Measurements from ENCODE around the gene PDE3B. TPM values are rescaled to one million over a fixed set of nuclear protein-coding genes. Genes with fewer than 3 reads are reported as not detected.
"Not testable (repeated sequence)": the region's sequence is repeated elsewhere in the genome, so short reads cannot be mapped to it uniquely, and the experiment has no call there.

PDE3B gene
- total and polyA plus RNA-seq, 10 donors, result 1.7 to 78.7 (median 20.8) TPM

- no peaks in the 10 kb centered on the region for H3K4me1 ChIP-seq
- no peak for DNase-seq
- H3K36me3 ChIP-seq, result peaks cover 0 to 17% (median 0%) of the 10 kb centered on the region in 6 donors
- intact Hi-C loops (cut with DNase I; ENCODE audit: low total_unique reads), result no loop called here
- TF ChIP-seq POLR2A (IDR thresholded peaks at IDR 0.05), result no peak
- no peak for TF ChIP-seq CTCF (IDR thresholded peaks at IDR 0.05 in 8 of 11, conservative IDR thresholded peaks at IDR 0.05 in 3 of 11)
- no peak for TF ChIP-seq POLR2AphosphoS5 (IDR thresholded peaks at IDR 0.05)
- H3K27me3 ChIP-seq (replicated peaks in 1 of 7), result peaks cover 0 to 10% (median 0%) of the 10 kb centered on the region in 7 donors
- no peak overlapping the region for H3K27ac ChIP-seq
- H3K9me3 ChIP-seq, result no peaks in the 10 kb centered on the region
- no peak overlapping the region for H3K4me3 ChIP-seq
- 80 to 97% (median 92%) methylated on average over 1 of the region's 1 CpG for WGBS, 5 donors
Measured at GRCh38 chr11:14657841-14658240, 14.2 kb downstream of the PDE3B start.

- H3K27ac ChIP-seq; H3K27me3 ChIP-seq (replicated peaks in 1 of 7); DNase-seq; H3K9me3 ChIP-seq; H3K4me3 ChIP-seq; H3K4me1 ChIP-seq; intact Hi-C loops (cut with DNase I; ENCODE audit: low total_unique reads): not testable (repeated sequence)
- peaks cover 0 to 17% (median 0%) of the 10 kb centered on the region in 6 donors for H3K36me3 ChIP-seq
- WGBS, 5 donors, result 84 to 95% (median 91%) methylated on average over 3 of the region's 3 CpGs
Measured at GRCh38 chr11:14664926-14665325, 21.3 kb downstream of the PDE3B start.

GRCh38 chr11:14667329-14667728, 23.7 kb downstream of the PDE3B start:
- H3K27ac ChIP-seq; H3K27me3 ChIP-seq (replicated peaks in 1 of 7); DNase-seq; H3K9me3 ChIP-seq; intact Hi-C loops (cut with DNase I; ENCODE audit: low total_unique reads); H3K4me3 ChIP-seq; H3K36me3 ChIP-seq; H3K4me1 ChIP-seq: not testable (repeated sequence)
- WGBS, 5 donors, result 88 to 96% (median 90%) methylated on average over 3 to 4 of the region's 4 CpGs

GRCh38 chr11:14668731-14669301, 25.2 kb downstream of the PDE3B start:
- intact Hi-C loops (cut with DNase I; ENCODE audit: low total_unique reads), result no loop called here
- Histone ChIP-seq H3K36me3 (no peaks in the 10 kb centered on the region), H3K9me3 (no peaks in the 10 kb centered on the region), H3K4me1 (no peaks in the 10 kb centered on the region), H3K4me3 (no peak overlapping the region), H3K27ac (no peak overlapping the region), H3K27me3 (replicated peaks in 1 of 7) (no peaks in the 10 kb centered on the region)
- TF ChIP-seq POLR2A (IDR thresholded peaks at IDR 0.05), result no peak
- no peak for TF ChIP-seq CTCF (IDR thresholded peaks at IDR 0.05 in 8 of 11, conservative IDR thresholded peaks at IDR 0.05 in 3 of 11)
- no peak for TF ChIP-seq POLR2AphosphoS5 (IDR thresholded peaks at IDR 0.05)
- WGBS, 5 donors, result 85 to 94% (median 89%) methylated on average over 6 of the region's 6 CpGs
- DNase-seq, result no peak

GRCh38 chr11:14669499-14669898, 25.9 kb downstream of the PDE3B start:
- Histone ChIP-seq H3K4me3 (no peak overlapping the region), H3K4me1 (no peaks in the 10 kb centered on the region), H3K36me3 (no peaks in the 10 kb centered on the region), H3K9me3 (no peaks in the 10 kb centered on the region), H3K27ac (no peak overlapping the region), H3K27me3 (replicated peaks in 1 of 7) (no peaks in the 10 kb centered on the region)
- intact Hi-C loops (cut with DNase I; ENCODE audit: low total_unique reads), result no loop called here
- DNase-seq, result no peak
- WGBS, 5 donors, result 84 to 95% (median 92%) methylated on average over 7 of the region's 7 CpGs
- TF ChIP-seq POLR2A (IDR thresholded peaks at IDR 0.05) (no peak), CTCF (IDR thresholded peaks at IDR 0.05 in 8 of 11, conservative IDR thresholded peaks at IDR 0.05 in 3 of 11) (no peak), POLR2AphosphoS5 (IDR thresholded peaks at IDR 0.05) (no peak)
